Measurements from ENCODE around the gene NOTUM.

NOTUM gene

GRCh38 chr17:81952792-81953228 lies 8.2 kb downstream of the NOTUM start:
- POLR2A ChIA-PET, result no interaction called here
- no peak for DNase-seq (ENCODE audit: extremely low spot score)
- no peak for TF ChIP-seq CTCF (IDR thresholded peaks at IDR 0.05; ENCODE audit: control extremely low read depth, extremely low read depth, low read depth, missing control alignments)
- CTCF ChIA-PET, result interaction anchor here (1.2 kb wide), 1 partner anchor 85 kb away, joined by 3 read pairs; the partner anchor contains the start of gene DCXR

GRCh38 chr17:81951785-81952684 lies 9.0 kb downstream of the NOTUM start:
- ChIA-PET POLR2A (no interaction called here), CTCF (interaction anchor here (1.2 to 2.5 kb wide), 2 partner anchors 8 to 86 kb away, joined by 3 to 19 read pairs; partner anchors contain the start of genes DCXR and NOTUM)
- TF ChIP-seq CTCF (IDR thresholded peaks at IDR 0.05; ENCODE audit: control extremely low read depth, extremely low read depth, low read depth, missing control alignments), result no peak
- no peak for DNase-seq (ENCODE audit: extremely low spot score)

- no peak for DNase-seq (ENCODE audit: extremely low spot score)
- ChIA-PET POLR2A (interaction anchor here (0.6 kb wide), 1 partner anchor 70 kb away, joined by 5 read pairs; no protein-coding TSS in a partner anchor), CTCF (interaction anchor here (2.5 kb wide), 1 partner anchor 10 kb away, joined by 19 read pairs; the partner anchor contains the start of gene NOTUM)
- no peak for TF ChIP-seq CTCF (IDR thresholded peaks at IDR 0.05; ENCODE audit: control extremely low read depth, extremely low read depth, low read depth, missing control alignments)
Measured at GRCh38 chr17:81950501-81950900, 10.5 kb downstream of the NOTUM start.

- no peak for DNase-seq (ENCODE audit: extremely low spot score)
- no peak for TF ChIP-seq CTCF (IDR thresholded peaks at IDR 0.05; ENCODE audit: control extremely low read depth, extremely low read depth, low read depth, missing control alignments)
- CTCF ChIA-PET, result interaction anchor here (0.9 to 2.5 kb wide), 3 partner anchors 11 to 82 kb away, joined by 3 to 11 read pairs (median 3); no protein-coding TSS in a partner anchor
- POLR2A ChIA-PET, result no interaction called here
Measured at GRCh38 chr17:81948635-81949378, 12.2 kb downstream of the NOTUM start.

- DNase-seq (ENCODE audit: extremely low spot score), result no peak
- ChIA-PET POLR2A (no interaction called here), CTCF (interaction anchor here (2.5 kb wide), 1 partner anchor 12 kb away, joined by 11 read pairs; no protein-coding TSS in a partner anchor)
- TF ChIP-seq CTCF (IDR thresholded peaks at IDR 0.05; ENCODE audit: control extremely low read depth, extremely low read depth, low read depth, missing control alignments), result no peak
Measured at GRCh38 chr17:81947189-81947588, 13.8 kb downstream of the NOTUM start, which contains the start of gene MYADML2. Gene MYADML2 (minus strand): TSS chr17:81947233. CDS start chr17:81941741, 5,492 bp downstream.

- ChIA-PET CTCF (interaction anchor here (1.3 to 1.4 kb wide), 3 partner anchors 11 to 18 kb away, joined by 4 to 13 read pairs (median 4); no protein-coding TSS in a partner anchor), POLR2A (interaction anchor here (0.6 to 1.0 kb wide), 2 partner anchors 10 to 402 kb away, joined by 3 read pairs; no protein-coding TSS in a partner anchor)
- TF ChIP-seq CTCF (IDR thresholded peaks at IDR 0.05; ENCODE audit: control extremely low read depth, extremely low read depth, low read depth, missing control alignments), result no peak
- no peak for DNase-seq (ENCODE audit: extremely low spot score)
Measured at GRCh38 chr17:81944858-81945257, 16.1 kb downstream of the NOTUM start.

All from GM10248 (cell line).